HG03354 (cell line): ENCODE results near the gene MBD5.
"Not testable (repeated sequence)": the region's sequence is repeated elsewhere in the genome, so short reads cannot be mapped to it uniquely, and the experiment has no call there.

Experiments used
- ATAC-seq: cut with Tn5 transposase; IDR thresholded peaks from one replicate; pipeline ENCODE4 v1.9.1; 2021; ENCODE audit warnings: mild to moderate bottlenecking; ENCODE audit not compliant: unreplicated experiment, poor library complexity, severe bottlenecking

Gene MBD5

DNA sequence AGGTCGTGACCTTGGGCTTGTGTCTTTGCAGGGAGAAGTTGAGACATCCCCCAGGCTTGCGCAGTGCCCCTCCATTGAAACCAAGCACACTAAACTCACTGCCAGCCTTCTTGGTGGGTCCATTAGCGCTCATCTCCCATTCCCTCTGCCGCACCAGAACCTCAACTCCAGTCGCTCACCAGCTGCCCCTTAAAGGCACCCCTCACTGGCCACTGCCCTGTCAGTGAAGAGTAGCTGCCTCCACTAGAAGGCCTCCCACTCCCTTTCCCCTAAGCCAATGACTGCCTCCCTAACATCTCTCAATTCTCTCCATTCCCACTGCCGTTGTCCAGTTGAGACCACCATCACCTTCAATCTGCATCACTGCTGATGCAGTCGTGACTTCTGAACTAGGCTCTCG is 508.9 kb downstream of the MBD5 start:
- ATAC-seq = no peak

DNA sequence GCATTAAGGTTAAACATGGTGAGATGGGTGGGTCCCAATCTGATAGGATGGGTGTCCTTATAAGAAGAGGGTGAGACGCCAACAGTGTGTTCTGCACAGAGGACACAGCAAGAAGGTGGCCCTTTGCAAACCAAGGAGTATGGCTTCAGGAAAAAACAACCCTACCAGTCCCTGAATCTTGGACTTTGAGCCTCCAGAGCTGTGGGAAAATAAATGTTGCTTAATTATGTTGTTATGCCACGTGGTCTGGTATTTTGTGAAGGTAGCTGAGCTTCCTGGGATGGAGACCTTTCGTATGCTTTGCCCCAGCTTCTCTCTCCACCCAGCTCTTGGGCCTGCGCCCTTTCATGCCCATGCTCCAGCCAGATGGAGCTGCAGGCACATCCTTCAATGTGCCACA is 509.5 kb downstream of the MBD5 start:
- no peak for ATAC-seq

DNA sequence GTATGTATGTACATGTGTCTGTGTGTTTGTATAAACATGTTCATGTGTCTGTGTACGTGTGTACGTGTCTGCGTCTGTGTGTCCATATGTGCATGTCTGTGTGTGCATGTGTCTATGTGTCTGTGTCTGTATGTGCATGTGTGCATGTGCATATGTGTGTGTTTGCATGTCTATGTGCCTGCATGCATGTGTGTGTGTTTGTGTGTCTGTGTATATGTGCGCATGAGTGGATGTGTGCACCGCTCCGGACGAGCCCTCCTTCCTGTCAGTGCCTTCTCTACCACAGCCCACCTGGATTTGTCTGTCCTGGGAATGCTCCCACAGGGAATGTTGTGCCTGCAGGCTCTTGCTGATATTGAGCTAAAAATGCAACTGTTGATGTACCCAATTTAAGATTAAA is 510.3 kb downstream of the MBD5 start:
- no peak for ATAC-seq

DNA sequence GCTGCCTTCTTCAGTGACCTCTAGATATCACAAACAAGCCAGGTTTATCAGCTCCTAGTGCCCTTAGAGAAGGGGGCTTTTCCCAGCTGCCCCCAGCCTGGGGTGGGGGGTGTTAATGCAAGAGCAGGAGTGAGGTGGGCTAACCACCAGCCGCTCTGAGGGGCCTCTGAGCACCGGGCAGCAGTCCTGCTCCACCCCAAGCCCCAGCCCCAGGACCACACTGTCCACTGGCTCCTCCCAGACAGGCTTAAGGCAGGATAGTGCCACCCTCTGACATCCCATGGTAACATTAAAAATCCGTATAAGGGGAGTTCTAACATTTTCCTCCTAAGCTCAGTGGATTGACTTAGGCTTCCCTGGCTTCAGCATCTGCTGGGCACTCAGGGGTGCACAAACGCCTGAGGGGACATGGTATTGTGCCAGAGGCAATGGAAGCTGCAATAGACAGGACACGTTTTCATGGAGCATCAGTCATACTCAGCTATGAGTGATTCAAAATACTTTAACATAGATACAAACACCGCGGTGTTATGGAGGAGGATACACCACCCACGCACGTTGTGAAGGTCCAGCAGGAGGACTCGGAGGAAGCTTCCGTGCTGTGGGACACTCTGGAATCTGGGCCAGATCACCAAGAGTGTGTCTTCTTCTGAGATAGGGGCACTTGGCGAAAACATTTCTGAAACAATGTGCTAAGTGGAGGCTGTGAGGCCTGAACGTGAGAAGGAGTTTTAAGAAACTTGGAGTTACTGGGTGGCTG is 511.0 kb downstream of the MBD5 start:
- ATAC-seq = no peak

DNA sequence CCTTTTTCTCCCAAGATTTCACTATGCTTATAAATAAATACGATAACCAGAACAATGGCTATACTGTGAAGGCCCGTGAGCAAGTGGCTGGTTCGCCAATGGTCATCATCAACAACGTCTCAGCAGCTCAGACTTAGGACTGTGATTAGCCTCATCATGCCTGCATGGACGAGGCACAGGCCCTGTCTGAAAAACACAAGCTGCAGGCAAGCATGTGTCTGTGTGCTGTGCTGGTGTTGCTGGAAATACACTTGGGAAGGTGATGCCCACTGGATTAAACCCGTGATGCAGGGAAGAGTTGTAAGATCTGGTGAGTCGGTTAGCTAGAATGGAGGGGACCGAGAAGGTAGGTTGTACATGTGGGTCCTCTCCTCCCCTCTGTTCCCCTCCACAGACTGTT is 512.1 kb downstream of the MBD5 start:
- ATAC-seq = no peak

DNA sequence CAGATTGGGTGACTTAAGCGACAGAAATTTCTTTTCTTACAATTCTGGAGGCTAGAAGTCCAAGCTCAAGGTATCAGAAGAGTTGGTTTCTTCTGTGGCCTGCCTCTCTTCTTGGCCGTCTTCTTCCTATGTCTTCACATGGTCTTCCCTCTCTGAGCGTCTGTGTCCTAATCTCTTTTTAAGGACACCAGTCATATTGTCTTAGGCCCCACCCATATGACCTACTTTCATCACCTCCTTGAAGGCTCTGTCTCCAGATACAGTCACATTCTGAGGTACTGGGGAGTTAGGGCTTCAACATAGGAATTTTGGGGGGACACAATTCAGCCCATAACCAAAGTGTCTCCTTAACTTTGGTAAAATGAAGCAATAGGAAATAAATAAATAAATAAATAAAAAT is 512.8 kb downstream of the MBD5 start:
- ATAC-seq = no peak

DNA sequence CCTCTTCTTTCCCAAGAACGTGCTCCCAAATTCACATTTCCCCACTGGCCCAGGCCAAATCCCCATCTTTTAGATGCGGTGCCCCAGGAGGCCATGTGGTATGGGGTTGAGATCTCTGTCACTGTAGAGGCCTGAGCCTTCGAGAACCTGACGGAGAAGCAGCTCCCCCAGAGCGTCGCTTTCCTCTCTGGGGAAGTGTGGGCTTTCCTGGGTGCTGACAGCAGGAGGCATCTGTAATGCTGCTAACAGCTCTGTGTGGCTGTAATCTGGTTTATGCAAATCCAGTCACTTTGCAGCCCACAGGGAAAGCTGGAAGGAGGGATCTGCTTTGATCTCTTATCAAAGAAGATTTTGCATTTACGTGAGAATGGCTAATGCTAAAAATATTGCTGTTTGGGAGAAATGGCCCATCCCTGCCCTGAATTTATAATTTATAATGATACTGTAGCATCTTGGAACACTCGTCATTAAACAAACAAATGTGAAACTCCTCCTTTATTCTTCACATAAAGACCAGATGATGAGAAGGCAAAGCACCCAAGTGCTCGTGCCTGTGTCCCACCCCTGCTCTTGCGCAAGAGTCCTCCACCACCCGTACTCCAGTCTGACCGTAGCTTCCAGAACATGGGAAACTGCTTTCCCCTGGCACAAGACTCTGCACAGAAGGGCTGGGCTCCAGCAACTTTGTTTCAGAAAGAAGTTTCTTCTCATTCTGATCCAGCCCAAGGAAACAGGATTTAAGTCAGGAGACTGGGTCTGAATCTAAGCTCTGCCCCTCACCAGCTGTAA is 513.7 kb downstream of the MBD5 start:
- no peak for ATAC-seq

DNA sequence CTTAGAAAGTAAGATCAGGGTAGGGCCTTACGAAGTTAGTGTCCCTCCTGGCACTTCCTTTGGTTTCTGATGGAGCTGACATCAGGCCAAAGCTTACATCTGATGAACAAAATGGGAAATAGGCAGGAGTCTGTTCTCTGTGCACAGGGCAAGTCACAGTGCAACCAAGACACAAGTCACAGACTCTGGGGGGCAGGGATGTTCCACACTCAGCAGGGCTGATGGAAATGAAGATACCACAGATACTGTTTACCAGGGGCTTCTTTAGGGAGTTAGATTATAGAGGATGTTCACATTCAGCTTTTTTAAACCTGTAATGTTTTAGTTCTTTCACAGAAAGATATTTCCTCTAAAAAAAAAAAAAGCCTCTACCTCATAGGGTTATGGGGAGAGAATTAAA is 517.5 kb downstream of the MBD5 start:
- no peak for ATAC-seq

DNA sequence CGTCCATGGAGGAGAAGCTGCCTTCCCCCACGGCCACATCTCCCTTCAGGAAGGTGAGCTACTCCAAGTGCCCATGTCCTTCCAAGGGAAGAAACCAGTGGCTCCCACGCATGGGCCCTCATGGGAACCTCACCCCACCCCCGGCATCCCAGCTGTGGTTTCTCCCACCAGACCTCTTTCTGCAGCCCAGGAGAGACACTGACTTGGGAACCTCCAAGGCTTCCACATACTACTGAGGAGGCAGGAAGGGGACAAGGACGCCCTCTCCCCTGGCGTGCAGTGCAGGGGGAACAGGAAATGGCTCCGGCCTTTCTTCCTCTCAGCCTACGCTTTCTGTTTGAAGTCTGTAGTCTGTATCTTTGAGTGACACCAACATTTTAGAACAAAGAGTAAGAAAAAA is 519.1 kb downstream of the MBD5 start:
- ATAC-seq = peak; percentile 66

DNA sequence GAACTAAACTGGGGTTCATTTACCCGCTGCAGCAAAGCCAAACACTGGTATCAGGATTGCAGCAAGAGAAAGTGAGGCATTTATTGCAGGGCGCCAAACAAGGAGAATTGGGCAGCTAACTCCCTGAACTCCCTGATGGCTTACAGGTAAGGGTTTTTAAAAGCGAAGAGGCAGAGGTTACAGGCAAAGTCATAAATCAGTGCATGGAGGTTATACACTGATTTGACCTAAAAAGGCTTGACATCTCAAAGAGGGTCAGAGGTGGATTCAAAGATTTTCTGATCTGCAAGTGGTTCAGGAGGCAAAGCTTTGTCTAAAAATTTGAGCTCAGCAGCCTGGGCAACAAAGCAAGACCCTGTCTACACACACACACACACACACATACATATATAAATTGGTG is 520.9 kb downstream of the MBD5 start:
- no peak for ATAC-seq

DNA sequence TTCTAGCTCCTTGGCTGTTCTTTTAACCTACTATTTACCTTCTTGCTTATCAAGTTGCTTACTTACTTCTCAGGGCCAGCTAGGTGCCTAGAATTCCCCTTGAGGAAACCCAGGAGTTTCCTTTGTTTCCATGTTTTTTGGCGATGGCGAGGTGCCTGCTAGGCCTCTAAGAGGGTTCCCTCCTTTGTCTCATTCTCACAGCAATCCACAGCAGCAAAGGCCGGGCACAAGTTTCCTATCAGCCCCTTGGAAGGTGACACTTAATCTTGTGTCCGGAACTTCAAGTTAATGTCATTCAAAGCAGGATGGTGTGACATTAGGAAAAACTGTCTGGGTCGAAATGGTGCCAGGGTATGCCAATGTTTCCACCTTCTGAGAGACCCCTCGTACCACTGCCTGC is 521.7 kb downstream of the MBD5 start:
- ATAC-seq = no peak

DNA sequence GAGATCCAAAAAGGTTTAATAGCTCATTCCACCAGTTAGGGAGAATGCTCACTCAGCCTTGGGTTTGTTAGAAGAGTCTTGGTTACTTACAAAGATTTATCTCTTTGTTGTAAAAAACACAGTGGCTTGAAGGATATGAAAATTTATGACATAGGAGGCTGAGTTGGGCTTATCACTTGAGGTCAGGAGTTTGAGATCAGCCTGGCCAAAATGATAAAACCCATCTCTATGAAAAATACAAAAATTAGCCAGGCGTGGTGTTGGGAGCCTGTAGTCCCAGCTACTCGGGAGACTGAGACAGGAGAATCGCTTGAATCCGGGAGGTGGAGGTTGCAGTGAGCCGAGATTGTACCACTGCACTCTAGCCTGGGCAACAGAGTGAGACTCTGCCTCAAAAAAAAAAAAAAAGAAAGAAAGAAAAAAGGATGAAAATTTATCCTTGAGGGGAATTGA is 522.2 kb downstream of the MBD5 start:
- ATAC-seq = not testable (repeated sequence)

DNA sequence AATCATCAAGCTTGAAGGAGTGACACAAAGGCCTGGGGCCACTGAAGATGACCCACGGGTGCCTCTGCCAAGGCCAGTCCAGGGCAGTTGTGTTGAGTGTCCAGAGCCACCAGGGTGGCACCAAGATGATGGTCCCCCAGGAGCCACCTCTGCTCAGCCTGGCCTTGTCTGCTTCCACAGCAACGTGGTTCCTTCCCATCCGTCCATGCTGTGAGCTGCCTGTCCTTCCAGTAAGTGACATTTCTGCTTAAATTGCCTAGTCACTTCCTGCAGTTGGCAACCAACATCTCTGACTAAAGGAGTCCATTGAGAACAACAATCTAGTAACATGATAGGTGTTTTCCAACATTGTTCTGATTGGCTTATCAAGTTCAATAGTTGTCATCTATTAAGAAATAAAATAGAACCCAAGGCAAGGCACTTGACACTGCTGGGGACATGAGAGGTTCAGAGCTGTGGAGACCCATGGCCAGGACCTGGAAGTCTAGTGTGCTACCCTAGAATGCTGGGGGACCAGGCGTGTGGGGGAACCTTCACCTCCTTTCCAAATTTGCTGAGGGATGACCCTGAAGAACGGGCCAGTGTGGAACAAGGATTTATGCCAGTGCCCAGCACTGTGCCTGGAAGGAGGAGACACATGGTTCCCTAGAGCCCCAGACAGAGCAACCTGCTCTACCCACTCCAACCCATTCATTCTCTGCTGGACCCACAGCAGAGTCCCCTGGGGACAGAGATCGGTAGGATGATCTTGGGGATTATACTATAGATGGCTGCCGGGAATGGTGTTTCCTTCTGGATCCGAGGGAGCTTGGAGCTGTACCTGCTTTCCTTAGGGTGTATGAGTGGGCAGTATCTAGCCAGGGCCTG is 524.7 kb downstream of the MBD5 start:
- ATAC-seq = no peak

DNA sequence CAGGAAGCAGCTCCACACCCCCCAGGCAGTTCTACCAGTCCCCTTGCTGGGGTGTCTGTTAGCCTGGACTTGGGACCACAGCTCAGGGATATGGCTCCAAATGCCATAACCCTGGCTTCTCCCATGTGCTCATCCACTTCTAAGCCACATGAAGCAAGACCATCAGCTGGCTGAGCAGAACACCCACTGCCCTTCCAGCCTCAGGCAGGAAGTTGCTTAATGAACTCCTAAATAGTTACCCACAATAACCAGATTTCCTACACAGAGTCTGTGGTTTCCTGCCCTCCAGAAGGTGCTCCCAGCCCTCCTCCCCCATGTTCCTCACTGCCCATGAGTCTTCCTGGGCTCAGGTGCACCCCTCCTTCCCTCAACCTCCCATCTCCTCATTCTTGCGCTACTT is 525.4 kb downstream of the MBD5 start:
- ATAC-seq = no peak

DNA sequence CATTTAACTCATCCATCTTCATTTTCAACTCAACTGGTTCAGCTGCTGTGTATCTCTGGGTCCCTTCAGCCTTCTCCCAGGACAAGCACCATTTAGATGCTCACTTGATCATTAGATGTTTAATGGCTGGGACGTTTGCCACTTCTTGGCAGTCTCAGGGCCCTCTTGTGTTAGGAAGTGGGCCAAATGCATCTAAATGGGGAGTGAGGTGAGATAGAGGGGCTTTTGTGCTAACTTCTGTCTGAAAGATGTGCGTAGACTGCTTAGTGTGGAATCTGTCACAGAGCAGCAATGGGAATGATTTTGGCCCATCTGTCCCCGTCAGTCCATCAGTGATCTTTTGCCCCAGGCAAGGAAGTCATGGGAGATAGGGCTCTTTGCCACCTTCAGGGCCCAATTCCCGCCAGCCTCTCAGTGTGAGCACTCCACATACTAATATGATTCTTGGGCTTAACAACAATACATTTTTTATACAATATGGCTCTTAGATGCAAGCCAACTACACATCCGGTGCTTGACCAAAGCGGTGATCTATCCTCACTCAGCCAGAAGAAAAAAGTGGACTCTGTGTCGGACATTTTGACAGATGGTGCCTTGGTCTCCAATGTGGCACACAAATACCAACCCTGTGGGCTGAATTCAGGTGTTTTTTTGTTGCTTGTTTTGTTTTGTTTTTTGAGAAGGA is 528.0 kb downstream of the MBD5 start:
- ATAC-seq = no peak

DNA sequence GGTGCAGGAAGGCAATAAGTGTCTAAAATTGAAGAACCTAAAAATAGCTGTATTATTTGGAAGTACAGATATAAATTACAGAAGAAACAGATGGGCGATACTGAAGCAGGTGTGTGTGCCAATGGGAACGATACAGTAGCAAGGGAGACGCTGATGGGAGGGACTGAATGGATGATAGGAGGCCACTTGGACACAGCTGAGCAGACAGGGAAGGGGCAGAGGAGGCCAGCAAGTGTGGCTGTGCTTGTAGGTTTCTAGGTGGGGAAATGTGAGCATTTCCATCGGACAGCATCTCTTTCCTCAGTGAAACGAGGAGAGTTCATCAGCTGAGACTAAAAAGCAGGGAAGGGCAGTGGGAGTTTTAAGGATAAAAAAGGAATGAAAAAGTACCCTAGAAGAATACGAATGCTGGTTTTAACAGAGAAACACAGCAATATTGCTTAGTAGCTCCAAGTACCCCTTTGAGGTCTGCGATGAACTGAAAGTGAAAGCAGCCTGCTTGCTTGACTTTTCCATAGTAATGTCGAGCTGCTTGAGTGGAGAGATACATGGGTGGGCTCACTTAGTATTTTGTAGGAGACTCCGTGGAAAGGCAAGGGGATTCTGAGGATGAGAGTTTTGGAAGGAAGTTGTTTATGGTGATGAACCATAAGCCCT is 531.9 kb downstream of the MBD5 start:
- ATAC-seq = peak; percentile 56

DNA sequence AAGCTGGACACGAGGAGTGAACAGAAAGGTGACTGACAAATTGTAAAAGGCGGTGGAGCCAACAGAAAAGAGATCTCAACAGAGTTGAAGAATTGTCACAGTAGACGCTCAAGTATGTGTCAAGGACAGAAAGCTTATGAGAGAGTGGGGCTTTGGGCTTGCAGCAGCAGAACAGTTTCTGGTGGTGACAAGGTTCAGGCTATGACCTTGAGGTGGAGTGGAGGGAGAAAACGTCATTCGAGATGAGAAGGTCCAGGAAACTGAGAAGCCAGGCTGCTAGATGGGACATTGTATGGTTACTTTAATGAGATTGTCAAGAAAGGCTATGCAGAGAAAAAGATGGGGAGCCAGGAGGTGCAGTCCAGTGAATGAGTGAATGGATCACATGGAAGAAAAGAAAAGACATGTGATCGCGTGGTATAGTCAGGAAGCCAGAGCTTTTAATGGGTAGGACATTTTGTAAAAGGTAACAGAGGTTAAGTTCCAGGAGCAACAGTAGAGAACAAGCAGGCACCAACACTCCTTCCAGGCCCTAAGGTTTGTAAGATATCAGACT is 532.5 kb downstream of the MBD5 start:
- no peak for ATAC-seq

DNA sequence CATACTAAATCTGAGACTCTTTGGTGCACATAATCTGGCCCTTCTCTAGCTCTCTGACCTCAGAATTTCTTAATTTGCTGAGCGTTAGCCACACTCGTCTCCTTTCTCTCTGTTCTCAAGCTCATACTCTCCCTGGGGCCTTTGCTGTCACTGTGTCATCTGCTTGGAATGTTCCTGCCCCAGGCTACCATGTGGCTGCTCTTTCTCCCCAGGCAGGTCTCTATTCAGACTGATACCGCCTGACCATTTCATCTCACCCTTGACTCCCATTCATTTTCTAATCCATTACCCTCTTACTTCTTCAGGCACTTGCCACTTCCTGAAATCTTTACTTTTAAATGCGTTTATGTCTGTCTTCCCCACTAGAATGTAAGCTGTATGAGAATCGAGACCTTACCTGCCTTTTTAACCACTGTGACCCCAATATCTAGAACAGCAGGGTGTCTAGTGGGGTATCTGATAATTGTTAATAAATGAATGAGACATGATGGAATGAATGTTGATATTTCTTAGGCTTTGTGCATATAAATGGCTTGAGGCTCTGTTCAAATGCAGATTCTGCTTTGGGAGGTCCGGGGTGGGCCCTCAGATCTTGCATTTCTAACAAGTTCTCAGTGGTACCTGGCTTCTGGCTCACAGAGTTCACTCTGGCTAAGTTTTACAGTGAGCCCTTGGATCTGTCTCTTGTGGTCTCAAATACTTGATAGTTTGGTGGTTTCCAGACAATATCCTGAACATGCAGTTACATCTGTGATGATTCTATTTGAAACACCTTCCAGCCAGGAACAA is 533.8 kb downstream of the MBD5 start:
- no peak for ATAC-seq
